VCaP (cell line): ENCODE data around the gene TRMT61A.

Source experiments
- H3K27ac ChIP-seq: fragments of 450-650 bp; 2 replicates; pipeline ENCODE4 v1.5.1; 2017
- TF ChIP-seq, protein P1 (sequence below): fragments of 450-650 bp; conservative IDR thresholded peaks from 2 replicates; pipeline ENCODE4 v1.5.1; 2017; ENCODE audit warnings: mild to moderate bottlenecking, moderate library complexity

The TRMT61A gene

DNA sequence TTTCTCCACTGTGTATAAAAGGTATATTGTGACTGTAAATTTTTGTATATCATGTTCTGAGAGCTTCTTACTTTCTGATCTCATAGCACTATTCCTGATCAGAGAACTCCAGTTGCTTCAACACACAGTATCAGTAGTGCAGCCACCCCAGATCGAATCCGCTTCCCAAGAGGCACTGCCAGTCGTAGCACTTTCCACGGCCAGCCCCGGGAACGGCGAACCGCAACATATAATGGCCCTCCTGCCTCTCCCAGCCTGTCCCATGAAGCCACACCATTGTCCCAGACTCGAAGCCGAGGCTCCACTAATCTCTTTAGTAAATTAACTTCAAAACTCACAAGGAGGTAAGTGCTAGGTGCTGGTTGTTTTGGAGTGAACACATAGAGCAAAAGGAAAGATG lies 37.3 kb upstream of the TRMT61A start:
- H3K27ac ChIP-seq, result no peak overlapping the region
- TF ChIP-seq, protein P1, sequence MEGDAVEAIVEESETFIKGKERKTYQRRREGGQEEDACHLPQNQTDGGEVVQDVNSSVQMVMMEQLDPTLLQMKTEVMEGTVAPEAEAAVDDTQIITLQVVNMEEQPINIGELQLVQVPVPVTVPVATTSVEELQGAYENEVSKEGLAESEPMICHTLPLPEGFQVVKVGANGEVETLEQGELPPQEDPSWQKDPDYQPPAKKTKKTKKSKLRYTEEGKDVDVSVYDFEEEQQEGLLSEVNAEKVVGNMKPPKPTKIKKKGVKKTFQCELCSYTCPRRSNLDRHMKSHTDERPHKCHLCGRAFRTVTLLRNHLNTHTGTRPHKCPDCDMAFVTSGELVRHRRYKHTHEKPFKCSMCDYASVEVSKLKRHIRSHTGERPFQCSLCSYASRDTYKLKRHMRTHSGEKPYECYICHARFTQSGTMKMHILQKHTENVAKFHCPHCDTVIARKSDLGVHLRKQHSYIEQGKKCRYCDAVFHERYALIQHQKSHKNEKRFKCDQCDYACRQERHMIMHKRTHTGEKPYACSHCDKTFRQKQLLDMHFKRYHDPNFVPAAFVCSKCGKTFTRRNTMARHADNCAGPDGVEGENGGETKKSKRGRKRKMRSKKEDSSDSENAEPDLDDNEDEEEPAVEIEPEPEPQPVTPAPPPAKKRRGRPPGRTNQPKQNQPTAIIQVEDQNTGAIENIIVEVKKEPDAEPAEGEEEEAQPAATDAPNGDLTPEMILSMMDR, result no peak

DNA sequence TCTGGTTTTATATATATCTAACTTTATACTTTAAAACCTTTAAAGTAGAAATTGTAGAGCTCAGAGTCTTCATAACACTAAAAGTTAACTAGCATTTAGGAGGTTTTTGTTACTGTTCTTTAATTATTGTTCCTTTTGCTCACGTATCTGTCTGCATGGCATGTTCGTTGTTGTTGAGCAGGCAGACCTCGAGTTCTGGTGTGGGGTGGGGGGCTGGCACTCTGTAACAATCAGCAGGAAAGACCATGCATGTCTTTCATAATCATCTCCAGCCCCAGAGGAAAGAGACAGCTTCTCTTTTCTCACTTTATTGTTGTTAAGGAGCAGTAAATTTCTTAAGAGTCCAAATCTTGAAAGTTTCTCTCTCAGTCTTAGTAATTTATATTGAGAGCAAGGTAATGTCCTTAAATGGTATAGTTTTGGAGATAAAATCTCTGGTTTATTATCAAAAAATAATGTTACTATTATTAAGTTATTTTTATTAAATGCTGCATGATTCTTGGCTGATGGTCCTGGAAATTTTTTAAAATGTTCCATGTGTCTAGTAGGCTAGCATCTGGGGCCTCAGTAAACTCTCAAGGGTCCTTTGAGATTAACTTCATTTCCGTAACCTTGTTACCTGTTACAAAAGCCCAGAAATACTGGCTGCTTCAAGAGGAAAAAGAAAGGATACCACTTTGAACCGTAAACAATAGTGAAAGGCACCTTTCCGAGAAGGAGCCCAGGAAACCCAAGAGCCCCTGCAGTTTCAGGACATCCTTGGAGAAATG lies 36.7 kb upstream of the TRMT61A start:
- H3K27ac ChIP-seq, result no peak overlapping the region
- TF ChIP-seq, protein P1, result no peak

DNA sequence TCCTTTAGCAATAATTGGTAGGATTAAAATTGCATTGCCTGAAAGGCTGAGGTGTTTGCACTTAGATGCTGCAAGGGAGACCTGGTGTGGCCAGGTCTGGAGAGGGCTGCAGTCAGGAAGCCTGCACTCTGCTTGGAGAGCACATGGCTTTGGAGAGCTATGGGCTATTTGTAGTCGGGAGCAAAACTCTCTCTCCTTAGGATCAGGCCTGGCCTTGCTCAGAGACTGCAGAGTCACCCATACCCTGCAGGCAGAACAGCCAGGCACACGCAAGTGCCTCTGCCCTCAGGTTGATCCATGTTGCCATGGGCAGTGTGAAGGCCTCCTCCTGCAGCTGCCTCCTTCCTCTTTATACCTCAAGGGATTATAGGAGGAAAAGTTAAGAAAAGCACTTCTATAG lies 33.1 kb upstream of the TRMT61A start:
- TF ChIP-seq, protein P1, result no peak

DNA sequence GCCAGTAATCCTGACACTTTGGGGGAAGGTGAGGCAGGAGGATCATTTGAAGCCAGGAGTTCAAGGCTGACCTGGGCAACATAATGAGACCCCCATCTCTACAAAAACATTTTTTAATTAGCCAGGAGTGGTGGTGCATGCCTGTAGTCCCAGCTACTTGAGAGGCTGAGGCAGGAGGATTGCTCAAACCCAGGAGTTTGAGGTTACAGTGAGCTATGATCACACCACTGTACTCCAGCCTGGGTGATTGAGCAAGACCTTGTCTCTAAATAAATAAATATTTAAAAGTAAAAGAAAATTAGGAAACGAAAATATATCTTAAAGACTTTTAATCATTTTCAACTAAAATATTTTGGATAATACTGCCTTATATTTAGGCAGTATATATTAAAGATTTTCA lies 32.2 kb upstream of the TRMT61A start:
- no peak overlapping the region for H3K27ac ChIP-seq
- TF ChIP-seq, protein P1, result no peak

More for the DNA sequence above, 33.1 kb upstream of the TRMT61A start:
- H3K27ac ChIP-seq, result no peak overlapping the region

GRCh38 chr14:103499709-103500108 lies 29.3 kb upstream of the TRMT61A start:
- TF ChIP-seq, protein P1, result no peak
- peak overlapping the region; percentile 59 for H3K27ac ChIP-seq

GRCh38 chr14:103500148-103500990 lies 28.6 kb upstream of the TRMT61A start:
- TF ChIP-seq, protein P1, result peak; percentile 96
- peak overlapping the region; percentile 59 for H3K27ac ChIP-seq
